ENCODE results near the gene GASK1A. TPM values are rescaled to one million over a fixed set of nuclear protein-coding genes. Genes with fewer than 3 reads are reported as not detected.
A peak's percentile ranks its signal among the peaks of the same experiment; 100 is the strongest.

GASK1A gene
- polyA plus RNA-seq, 1 experiment: 0.43 TPM

- Histone ChIP-seq H3K27ac (ENCODE audit: low read depth, low read length) (no peak overlapping the region), H3K27me3 (ENCODE audit: control insufficient read depth, insufficient read depth, low read length) (no peaks in the 10 kb centered on the region), H3K4me3 (ENCODE audit: low read depth, low read length) (no peak overlapping the region), H3K9me3 (ENCODE audit: control insufficient read depth, insufficient read depth, low read length) (no peaks in the 10 kb centered on the region)
- ChIA-PET CTCF (interaction anchor here (1.8 to 2.1 kb wide), 2 partner anchors 124 to 125 kb away, joined by 8 to 12 read pairs; no protein-coding TSS in a partner anchor), POLR2A (no interaction called here)
- DNase-seq (ENCODE audit: low read depth, low spot score): no peak
- TF ChIP-seq, protein P1, sequence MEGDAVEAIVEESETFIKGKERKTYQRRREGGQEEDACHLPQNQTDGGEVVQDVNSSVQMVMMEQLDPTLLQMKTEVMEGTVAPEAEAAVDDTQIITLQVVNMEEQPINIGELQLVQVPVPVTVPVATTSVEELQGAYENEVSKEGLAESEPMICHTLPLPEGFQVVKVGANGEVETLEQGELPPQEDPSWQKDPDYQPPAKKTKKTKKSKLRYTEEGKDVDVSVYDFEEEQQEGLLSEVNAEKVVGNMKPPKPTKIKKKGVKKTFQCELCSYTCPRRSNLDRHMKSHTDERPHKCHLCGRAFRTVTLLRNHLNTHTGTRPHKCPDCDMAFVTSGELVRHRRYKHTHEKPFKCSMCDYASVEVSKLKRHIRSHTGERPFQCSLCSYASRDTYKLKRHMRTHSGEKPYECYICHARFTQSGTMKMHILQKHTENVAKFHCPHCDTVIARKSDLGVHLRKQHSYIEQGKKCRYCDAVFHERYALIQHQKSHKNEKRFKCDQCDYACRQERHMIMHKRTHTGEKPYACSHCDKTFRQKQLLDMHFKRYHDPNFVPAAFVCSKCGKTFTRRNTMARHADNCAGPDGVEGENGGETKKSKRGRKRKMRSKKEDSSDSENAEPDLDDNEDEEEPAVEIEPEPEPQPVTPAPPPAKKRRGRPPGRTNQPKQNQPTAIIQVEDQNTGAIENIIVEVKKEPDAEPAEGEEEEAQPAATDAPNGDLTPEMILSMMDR (IDR thresholded peaks at IDR 0.05; ENCODE audit: low read depth, low read length): no peak
Measured at GRCh38 chr3:43086460-43087165, 107.5 kb downstream of the GASK1A start.

DNA sequence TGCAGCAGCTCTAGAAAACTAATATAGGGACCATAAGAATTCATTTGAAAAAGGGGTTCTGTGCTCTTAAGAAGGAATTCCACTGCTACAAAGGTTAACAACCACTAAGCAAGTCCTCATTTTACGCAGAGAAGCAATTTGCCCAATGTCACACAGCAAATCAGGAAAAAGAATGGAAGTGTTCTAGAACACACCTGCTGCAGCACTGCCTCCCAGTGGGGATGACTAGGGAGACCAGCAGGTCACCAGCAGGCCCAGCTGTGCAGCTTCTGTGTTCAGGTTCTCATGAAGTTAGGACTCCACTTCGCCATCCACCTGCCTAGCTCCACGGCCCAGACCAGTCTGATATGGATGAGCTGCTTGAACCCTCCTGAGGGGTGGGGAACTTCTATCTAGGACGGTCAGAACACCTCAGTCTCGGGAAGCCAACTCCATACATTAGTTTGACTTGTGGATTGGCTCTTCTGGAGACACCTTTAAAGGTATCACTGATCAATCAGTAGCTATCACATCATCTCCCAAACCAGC is 108.2 kb downstream of the GASK1A start:
- H3K27me3 ChIP-seq (ENCODE audit: control insufficient read depth, insufficient read depth, low read length): no peaks in the 10 kb centered on the region
- H3K9me3 ChIP-seq (ENCODE audit: control insufficient read depth, insufficient read depth, low read length): no peaks in the 10 kb centered on the region
- TF ChIP-seq, protein P1 (IDR thresholded peaks at IDR 0.05; ENCODE audit: low read depth, low read length): 0 out of 2 replicates have a peak, but pooled peaks have one; percentile 13
- ChIA-PET CTCF (interaction anchor here (0.6 to 1.8 kb wide), 3 partner anchors 123 to 1713 kb away, joined by 3 to 8 read pairs (median 5); no protein-coding TSS in a partner anchor), POLR2A (no interaction called here)
- H3K27ac ChIP-seq (ENCODE audit: low read depth, low read length): no peak overlapping the region
- no peak for DNase-seq (ENCODE audit: low read depth, low spot score)
- no peak overlapping the region for H3K4me3 ChIP-seq (ENCODE audit: low read depth, low read length)

DNA sequence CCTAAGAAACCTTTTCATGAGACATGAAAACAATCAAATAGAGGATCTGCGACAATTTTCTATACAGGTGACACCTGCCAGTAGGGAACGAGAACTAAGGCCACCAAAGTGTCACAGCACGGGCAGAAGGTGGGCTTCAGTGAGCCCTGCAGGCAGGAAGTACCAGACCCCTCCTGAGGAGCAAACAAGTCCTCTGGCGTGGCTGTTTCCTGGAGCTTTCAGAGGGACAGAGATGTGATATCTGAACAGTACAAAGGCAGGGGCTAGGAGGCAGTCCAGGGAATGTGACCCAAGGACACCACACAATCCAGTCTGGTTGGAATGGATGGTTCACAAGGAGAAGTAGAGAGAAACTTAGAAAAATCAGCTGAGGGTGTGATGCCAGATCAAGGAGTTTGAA is 110.0 kb downstream of the GASK1A start:
- no peak for DNase-seq (ENCODE audit: low read depth, low spot score)
- H3K27ac ChIP-seq (ENCODE audit: low read depth, low read length): no peak overlapping the region
- TF ChIP-seq, protein P1 (IDR thresholded peaks at IDR 0.05; ENCODE audit: low read depth, low read length): no peak
- ChIA-PET POLR2A (no interaction called here), CTCF (interaction anchor here (0.5 to 1.0 kb wide), 2 partner anchors 127 to 175 kb away, joined by 3 to 4 read pairs; no protein-coding TSS in a partner anchor)
- no peaks in the 10 kb centered on the region for H3K27me3 ChIP-seq (ENCODE audit: control insufficient read depth, insufficient read depth, low read length)
- H3K9me3 ChIP-seq (ENCODE audit: control insufficient read depth, insufficient read depth, low read length): no peaks in the 10 kb centered on the region
- H3K4me3 ChIP-seq (ENCODE audit: low read depth, low read length): no peak overlapping the region

DNA sequence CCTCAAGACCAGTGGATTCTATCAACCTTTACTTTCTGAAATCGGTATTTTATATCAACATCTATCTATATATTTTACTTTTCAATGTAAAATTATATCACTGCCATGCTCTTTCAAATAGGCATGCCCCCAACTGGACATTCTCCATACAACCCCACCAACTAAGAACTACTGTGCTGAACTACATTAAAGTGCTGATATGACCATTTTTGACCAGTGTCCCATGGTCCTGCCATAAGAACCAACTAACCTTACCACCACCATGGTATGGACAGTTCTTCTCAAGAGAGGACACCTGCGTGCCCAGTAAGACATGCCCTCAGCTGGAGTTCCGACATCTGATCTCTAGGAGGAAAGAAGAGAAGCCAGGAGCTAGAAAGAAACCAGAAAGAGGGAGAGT is 111.1 kb downstream of the GASK1A start:
- no peak overlapping the region for H3K27ac ChIP-seq (ENCODE audit: low read depth, low read length)
- CTCF ChIA-PET: no interaction called here
- no peak overlapping the region for H3K4me3 ChIP-seq (ENCODE audit: low read depth, low read length)
- POLR2A ChIA-PET: no interaction called here
- no peaks in the 10 kb centered on the region for H3K27me3 ChIP-seq (ENCODE audit: control insufficient read depth, insufficient read depth, low read length)
- TF ChIP-seq, protein P1 (IDR thresholded peaks at IDR 0.05; ENCODE audit: low read depth, low read length): no peak
- DNase-seq (ENCODE audit: low read depth, low spot score): no peak
- no peaks in the 10 kb centered on the region for H3K9me3 ChIP-seq (ENCODE audit: control insufficient read depth, insufficient read depth, low read length)

- H3K4me3 ChIP-seq (ENCODE audit: low read depth, low read length): no peak overlapping the region
- POLR2A ChIA-PET: no interaction called here
- no peaks in the 10 kb centered on the region for H3K9me3 ChIP-seq (ENCODE audit: control insufficient read depth, insufficient read depth, low read length)
- DNase-seq (ENCODE audit: low read depth, low spot score): no peak
- no peak overlapping the region for H3K27ac ChIP-seq (ENCODE audit: low read depth, low read length)
- no peaks in the 10 kb centered on the region for H3K27me3 ChIP-seq (ENCODE audit: control insufficient read depth, insufficient read depth, low read length)
- TF ChIP-seq, protein P1 (IDR thresholded peaks at IDR 0.05; ENCODE audit: low read depth, low read length): no peak
- CTCF ChIA-PET: no interaction called here
Measured at GRCh38 chr3:43091481-43091880, 112.4 kb downstream of the GASK1A start.
